ENCODE measurements around the gene SV2C.

Gene SV2C

DNA sequence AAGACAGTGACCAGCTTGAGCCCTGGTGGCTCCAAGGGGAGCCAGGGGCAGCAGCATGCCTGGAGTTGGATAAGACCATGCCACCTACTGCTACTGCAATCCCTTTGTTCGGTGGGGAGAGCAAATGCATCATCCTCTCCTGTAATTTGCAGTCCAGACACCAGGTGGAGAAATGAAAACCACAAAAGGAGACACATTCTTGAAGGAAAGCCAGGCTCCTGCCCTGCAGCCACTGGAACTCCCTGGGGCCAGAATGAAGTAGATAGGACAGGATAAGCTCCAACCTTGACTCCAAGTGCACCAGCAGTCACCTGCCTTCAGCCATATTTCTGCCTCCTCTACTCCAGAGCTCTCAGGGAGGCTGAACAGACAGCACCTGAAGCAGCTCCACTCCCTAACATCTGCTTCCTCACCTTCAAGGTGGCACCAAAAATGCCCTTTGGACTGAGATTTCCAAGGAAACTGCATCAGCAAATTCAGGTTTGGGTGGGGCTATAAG is 254.8 kb downstream of the SV2C start:
- Histone ChIP-seq H3K9me3 (ENCODE audit: control insufficient read depth in 5 of 5, low read length in 5 of 5) (no peaks in the 10 kb centered on the region), H3K27ac (ENCODE audit: low read depth, low read length) (no peak overlapping the region), H3K4me3 (ENCODE audit: low read depth in 1 of 5, low read length in 5 of 5) (no peak overlapping the region), H3K27me3 (ENCODE audit: control insufficient read depth in 5 of 5, insufficient read depth in 4 of 5, low read length in 5 of 5) (no peaks in the 10 kb centered on the region), H3K9ac (ENCODE audit: low read length in 5 of 5) (no peak overlapping the region), H3K36me3 (ENCODE audit: control insufficient read depth in 5 of 5, insufficient read depth in 5 of 5, low read length in 5 of 5) (no peaks in the 10 kb centered on the region), H3K4me1 (ENCODE audit: control insufficient read depth in 5 of 5, insufficient read depth in 5 of 5, low read length in 5 of 5) (peaks cover 0 to 24% (median 4%) of the 10 kb centered on the region in 5 donors)

DNA sequence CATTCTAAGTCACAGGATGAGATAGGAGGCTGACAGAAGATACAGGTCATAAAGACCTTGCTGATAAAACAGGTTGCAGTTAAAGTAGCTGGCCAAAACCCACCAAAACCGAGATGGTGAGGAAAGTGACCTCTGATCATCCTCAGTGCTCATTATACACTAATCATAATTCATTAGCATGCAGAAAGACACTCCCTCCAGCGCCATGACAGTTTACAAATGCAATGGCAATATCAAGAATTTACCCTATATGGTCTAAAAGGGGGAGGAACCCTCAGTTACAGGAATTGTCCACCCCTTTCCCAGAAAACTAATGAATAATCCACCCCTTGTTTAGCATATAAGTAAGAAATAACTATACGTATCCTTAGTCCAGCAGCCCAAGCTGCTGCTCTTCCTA is 256.7 kb downstream of the SV2C start:
- Histone ChIP-seq H3K27ac (ENCODE audit: low read depth, low read length) (no peak overlapping the region), H3K4me1 (ENCODE audit: control insufficient read depth in 5 of 5, insufficient read depth in 5 of 5, low read length in 5 of 5) (peaks cover 0 to 17% (median 4%) of the 10 kb centered on the region in 5 donors), H3K36me3 (ENCODE audit: control insufficient read depth in 5 of 5, insufficient read depth in 5 of 5, low read length in 5 of 5) (no peaks in the 10 kb centered on the region)

DNA sequence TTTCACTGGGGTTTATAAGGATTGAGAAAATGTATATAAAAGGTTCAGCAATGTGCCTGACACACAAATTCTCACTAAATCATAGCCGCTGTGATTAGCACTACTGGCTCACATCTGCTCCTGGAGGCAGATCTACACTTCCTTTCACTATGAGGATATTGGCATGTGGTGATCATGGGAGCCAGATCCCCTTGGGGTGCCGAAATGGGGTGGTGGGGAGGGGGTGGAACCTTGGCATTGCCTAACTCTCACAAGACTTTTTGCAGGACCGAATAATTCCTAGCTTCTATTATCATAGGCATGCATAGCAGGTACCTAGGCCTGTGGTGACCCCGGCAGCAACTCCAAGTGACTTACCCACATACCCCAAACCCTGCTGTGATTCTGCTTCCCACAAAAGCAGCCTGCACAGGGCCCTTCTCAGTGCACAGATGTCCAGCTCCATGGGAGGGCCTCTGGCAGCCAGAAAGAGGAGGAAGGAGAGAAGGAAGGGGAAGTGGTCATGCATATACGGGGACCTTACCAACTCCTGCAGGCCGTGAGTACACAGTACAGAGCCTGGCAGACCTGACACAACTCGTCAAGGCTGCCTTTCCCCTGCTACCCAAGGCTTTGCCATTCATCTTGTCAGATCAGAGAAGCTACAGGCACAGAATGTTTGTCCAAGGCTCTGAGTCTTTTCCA is 258.6 kb downstream of the SV2C start:
- Histone ChIP-seq H3K4me3 (ENCODE audit: low read depth in 1 of 5, low read length in 5 of 5) (no peak overlapping the region), H3K27me3 (ENCODE audit: control insufficient read depth in 5 of 5, insufficient read depth in 4 of 5, low read length in 5 of 5) (no peaks in the 10 kb centered on the region), H3K4me1 (ENCODE audit: control insufficient read depth in 5 of 5, insufficient read depth in 5 of 5, low read length in 5 of 5) (peaks cover 0 to 17% (median 4%) of the 10 kb centered on the region in 5 donors), H3K9me3 (ENCODE audit: control insufficient read depth in 5 of 5, low read length in 5 of 5) (peaks cover 0 to 4% (median 0%) of the 10 kb centered on the region in 5 donors), H3K27ac (ENCODE audit: low read depth, low read length) (no peak overlapping the region), H3K36me3 (ENCODE audit: control insufficient read depth in 5 of 5, insufficient read depth in 5 of 5, low read length in 5 of 5) (no peaks in the 10 kb centered on the region), H3K9ac (ENCODE audit: low read length in 5 of 5) (no peak overlapping the region)

More for the DNA sequence above, 256.7 kb downstream of the SV2C start:
- Histone ChIP-seq H3K4me3 (ENCODE audit: low read depth in 1 of 5, low read length in 5 of 5) (no peak overlapping the region), H3K9ac (ENCODE audit: low read length in 5 of 5) (no peak overlapping the region), H3K9me3 (ENCODE audit: control insufficient read depth in 5 of 5, low read length in 5 of 5) (peaks cover 0 to 1% (median 0%) of the 10 kb centered on the region in 5 donors), H3K27me3 (ENCODE audit: control insufficient read depth in 5 of 5, insufficient read depth in 4 of 5, low read length in 5 of 5) (no peaks in the 10 kb centered on the region)

DNA sequence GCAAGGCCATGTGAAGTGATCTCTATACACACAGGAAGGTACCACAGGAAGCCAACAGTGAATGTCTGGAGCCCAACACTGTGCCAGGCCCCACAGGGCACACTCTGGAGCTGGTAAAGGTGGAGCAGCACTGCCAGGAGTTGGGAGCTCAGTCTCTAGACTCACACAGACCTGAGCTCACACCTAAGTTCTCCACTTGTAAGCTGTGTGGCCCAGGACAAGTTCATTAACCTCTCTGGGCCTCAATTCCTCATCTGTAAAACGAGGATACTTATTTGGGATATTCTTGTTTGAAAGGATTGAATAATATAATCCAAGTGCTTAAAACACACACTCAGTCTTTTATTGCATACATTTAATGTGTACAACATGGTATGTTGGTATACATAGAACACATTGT is 259.3 kb downstream of the SV2C start:
- no peak overlapping the region for H3K9ac ChIP-seq (ENCODE audit: low read length in 5 of 5)
- H3K27ac ChIP-seq (ENCODE audit: low read depth, low read length) = no peak overlapping the region
- no peaks in the 10 kb centered on the region for H3K27me3 ChIP-seq (ENCODE audit: control insufficient read depth in 5 of 5, insufficient read depth in 4 of 5, low read length in 5 of 5)
- H3K4me1 ChIP-seq (ENCODE audit: control insufficient read depth in 5 of 5, insufficient read depth in 5 of 5, low read length in 5 of 5) = peaks cover 0 to 14% (median 4%) of the 10 kb centered on the region in 5 donors
- peaks cover 0 to 4% (median 0%) of the 10 kb centered on the region in 5 donors for H3K9me3 ChIP-seq (ENCODE audit: control insufficient read depth in 5 of 5, low read length in 5 of 5)
- H3K36me3 ChIP-seq (ENCODE audit: control insufficient read depth in 5 of 5, insufficient read depth in 5 of 5, low read length in 5 of 5) = no peaks in the 10 kb centered on the region
- no peak overlapping the region for H3K4me3 ChIP-seq (ENCODE audit: low read depth in 1 of 5, low read length in 5 of 5)

DNA sequence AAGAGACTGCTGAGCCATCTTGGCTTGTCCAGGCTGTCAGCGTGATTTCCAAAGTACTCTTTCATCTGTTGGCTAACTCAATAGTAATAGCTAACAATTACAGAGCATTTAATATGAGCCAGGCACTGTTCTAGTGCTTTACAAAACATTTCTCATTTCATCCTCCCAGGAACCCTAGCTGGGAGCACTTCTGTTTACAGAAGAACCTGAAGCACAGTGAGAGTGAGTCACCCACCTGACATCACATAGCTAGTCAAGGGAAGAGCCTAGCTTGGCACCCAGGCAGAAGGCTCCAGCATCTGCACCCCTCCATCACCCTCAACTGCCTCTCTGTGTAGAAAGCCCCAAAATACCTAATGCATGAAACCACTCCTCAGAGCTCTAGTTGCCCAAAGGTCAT is 262.4 kb downstream of the SV2C start:
- Histone ChIP-seq H3K9ac (ENCODE audit: low read length in 5 of 5) (no peak overlapping the region), H3K4me1 (ENCODE audit: control insufficient read depth in 5 of 5, insufficient read depth in 5 of 5, low read length in 5 of 5) (peaks cover 0 to 6% (median 0%) of the 10 kb centered on the region in 5 donors), H3K4me3 (ENCODE audit: low read depth in 1 of 5, low read length in 5 of 5) (no peak overlapping the region), H3K36me3 (ENCODE audit: control insufficient read depth in 5 of 5, insufficient read depth in 5 of 5, low read length in 5 of 5) (no peaks in the 10 kb centered on the region), H3K27me3 (ENCODE audit: control insufficient read depth in 5 of 5, insufficient read depth in 4 of 5, low read length in 5 of 5) (no peaks in the 10 kb centered on the region), H3K27ac (ENCODE audit: low read depth, low read length) (no peak overlapping the region), H3K9me3 (ENCODE audit: control insufficient read depth in 5 of 5, low read length in 5 of 5) (peaks cover 0 to 4% (median 0%) of the 10 kb centered on the region in 5 donors)

DNA sequence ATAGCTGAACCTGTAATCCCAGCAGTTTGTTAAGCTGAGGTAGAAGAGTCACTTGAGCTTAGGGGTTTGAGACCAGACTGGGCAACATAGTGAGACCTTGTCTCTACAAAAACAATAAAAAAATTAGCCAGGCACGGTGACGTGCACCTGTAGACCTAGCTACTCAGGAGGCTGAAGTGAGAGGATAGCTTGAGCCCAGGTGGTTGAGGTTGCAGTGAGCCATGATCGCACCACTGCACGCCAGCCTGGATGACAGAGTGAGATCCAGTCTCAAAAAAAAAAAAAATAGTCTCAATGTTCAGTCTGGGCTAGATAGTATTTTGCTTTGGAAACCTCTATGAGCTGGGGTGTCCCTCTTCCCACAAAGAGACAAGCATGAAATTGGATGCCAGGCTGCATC is 268.0 kb downstream of the SV2C start:
- H3K4me1 ChIP-seq (ENCODE audit: control insufficient read depth in 5 of 5, insufficient read depth in 5 of 5, low read length in 5 of 5) = no peaks in the 10 kb centered on the region
- H3K9ac ChIP-seq (ENCODE audit: low read length in 5 of 5) = no peak overlapping the region
- no peaks in the 10 kb centered on the region for H3K9me3 ChIP-seq (ENCODE audit: control insufficient read depth in 5 of 5, low read length in 5 of 5)
- H3K27me3 ChIP-seq (ENCODE audit: control insufficient read depth in 5 of 5, insufficient read depth in 4 of 5, low read length in 5 of 5) = no peaks in the 10 kb centered on the region
- no peaks in the 10 kb centered on the region for H3K36me3 ChIP-seq (ENCODE audit: control insufficient read depth in 5 of 5, insufficient read depth in 5 of 5, low read length in 5 of 5)
- H3K4me3 ChIP-seq (ENCODE audit: low read depth in 1 of 5, low read length in 5 of 5) = no peak overlapping the region
- no peak overlapping the region for H3K27ac ChIP-seq (ENCODE audit: low read depth, low read length)

DNA sequence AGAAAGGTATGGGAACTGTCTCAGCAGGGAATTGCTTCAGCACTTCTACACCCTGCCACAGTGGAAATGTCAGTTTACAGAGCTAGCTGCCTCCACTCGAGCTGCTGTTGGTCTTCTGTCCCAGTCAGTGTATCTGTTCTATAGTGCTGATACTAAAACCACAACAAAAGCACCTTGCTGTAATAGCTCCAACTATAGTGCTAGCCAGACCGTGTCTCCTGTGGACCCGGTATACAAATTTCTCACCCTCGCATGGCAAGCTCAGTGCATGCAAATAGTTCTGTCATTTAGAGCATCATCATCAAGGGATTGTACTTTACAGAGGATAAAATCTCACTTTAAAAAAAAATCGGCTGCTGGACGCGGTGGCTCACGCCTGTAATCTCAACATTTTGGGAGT is 268.4 kb downstream of the SV2C start:
- Histone ChIP-seq H3K27me3 (ENCODE audit: control insufficient read depth in 5 of 5, insufficient read depth in 4 of 5, low read length in 5 of 5) (no peaks in the 10 kb centered on the region), H3K9ac (ENCODE audit: low read length in 5 of 5) (no peak overlapping the region), H3K9me3 (ENCODE audit: control insufficient read depth in 5 of 5, low read length in 5 of 5) (no peaks in the 10 kb centered on the region), H3K4me3 (ENCODE audit: low read depth in 1 of 5, low read length in 5 of 5) (no peak overlapping the region), H3K36me3 (ENCODE audit: control insufficient read depth in 5 of 5, insufficient read depth in 5 of 5, low read length in 5 of 5) (no peaks in the 10 kb centered on the region), H3K4me1 (ENCODE audit: control insufficient read depth in 5 of 5, insufficient read depth in 5 of 5, low read length in 5 of 5) (no peaks in the 10 kb centered on the region), H3K27ac (ENCODE audit: low read depth, low read length) (no peak overlapping the region)

DNA sequence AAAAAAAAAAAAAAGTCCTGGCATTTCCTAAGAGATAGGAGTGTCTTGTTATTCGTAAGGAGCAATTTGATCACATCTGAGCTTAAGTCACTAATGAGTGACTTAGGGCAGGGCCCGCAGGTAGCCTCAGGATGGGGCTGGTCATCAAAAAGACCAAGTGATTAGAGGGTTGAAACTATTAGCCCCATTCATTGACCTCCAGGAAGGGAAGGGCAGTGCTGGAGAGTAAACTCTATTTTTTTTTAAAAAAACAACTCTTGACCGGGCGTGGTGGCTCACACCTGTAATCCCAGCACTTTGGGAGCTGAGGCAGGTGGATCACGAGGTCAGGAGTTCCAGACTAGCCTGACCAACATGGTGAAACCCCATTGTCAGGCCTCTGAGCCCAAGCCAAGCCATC is 273.7 kb downstream of the SV2C start:
- no peaks in the 10 kb centered on the region for H3K4me1 ChIP-seq (ENCODE audit: control insufficient read depth in 5 of 5, insufficient read depth in 5 of 5, low read length in 5 of 5)
- H3K27me3 ChIP-seq (ENCODE audit: control insufficient read depth in 5 of 5, insufficient read depth in 4 of 5, low read length in 5 of 5) = no peaks in the 10 kb centered on the region
- no peak overlapping the region for H3K4me3 ChIP-seq (ENCODE audit: low read depth in 1 of 5, low read length in 5 of 5)
- no peaks in the 10 kb centered on the region for H3K9me3 ChIP-seq (ENCODE audit: control insufficient read depth in 5 of 5, low read length in 5 of 5)
- H3K36me3 ChIP-seq (ENCODE audit: control insufficient read depth in 5 of 5, insufficient read depth in 5 of 5, low read length in 5 of 5) = no peaks in the 10 kb centered on the region
- H3K9ac ChIP-seq (ENCODE audit: low read length in 5 of 5) = no peak overlapping the region
- H3K27ac ChIP-seq (ENCODE audit: low read depth, low read length) = no peak overlapping the region

DNA sequence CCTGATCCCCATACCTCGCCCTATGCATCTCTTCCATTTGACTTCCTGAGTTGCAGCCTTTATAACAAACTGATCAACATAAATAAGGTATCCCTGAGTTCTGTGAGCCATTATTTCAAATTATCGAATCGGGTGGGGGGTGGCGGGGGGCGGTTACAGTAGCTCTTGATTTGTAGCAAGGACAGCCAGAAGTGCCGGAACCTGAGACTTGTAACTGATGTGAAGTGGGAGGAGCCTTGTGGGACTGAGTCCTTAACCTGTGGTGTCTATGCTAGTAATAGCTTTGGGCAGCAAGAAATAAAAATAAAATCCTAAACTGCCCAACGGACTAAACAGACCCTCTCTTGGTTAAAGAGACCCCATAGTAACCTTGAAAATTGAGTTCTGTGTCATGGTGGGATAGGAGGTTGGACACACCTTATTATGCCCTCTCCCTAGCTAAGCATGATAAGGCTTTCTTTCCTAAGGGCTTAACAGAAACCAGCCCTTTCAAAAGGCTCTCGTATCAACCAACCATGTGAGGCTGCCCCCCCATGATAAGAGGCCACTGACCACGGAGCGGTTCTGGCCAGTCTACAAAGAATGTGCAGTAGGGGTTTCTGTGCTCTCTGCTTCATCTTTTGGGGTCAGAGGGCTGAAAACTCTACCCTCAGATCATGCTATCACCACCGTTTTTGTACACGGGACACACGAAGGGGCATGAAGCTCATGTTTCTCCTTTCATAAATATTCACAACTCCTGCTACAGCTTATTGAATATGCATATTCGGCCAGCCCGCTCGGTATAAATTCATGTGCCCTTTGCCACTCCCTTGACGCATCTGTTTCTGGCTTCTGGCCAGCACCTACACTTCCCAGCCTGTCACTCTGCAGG is 280.4 kb downstream of the SV2C start:
- Histone ChIP-seq H3K27me3 (ENCODE audit: control insufficient read depth in 5 of 5, insufficient read depth in 4 of 5, low read length in 5 of 5) (no peaks in the 10 kb centered on the region), H3K4me1 (ENCODE audit: control insufficient read depth in 5 of 5, insufficient read depth in 5 of 5, low read length in 5 of 5) (no peaks in the 10 kb centered on the region), H3K4me3 (ENCODE audit: low read depth in 1 of 5, low read length in 5 of 5) (no peak overlapping the region), H3K9ac (ENCODE audit: low read length in 5 of 5) (no peak overlapping the region), H3K27ac (ENCODE audit: low read depth, low read length) (no peak overlapping the region), H3K9me3 (ENCODE audit: control insufficient read depth in 5 of 5, low read length in 5 of 5) (no peaks in the 10 kb centered on the region), H3K36me3 (ENCODE audit: control insufficient read depth in 5 of 5, insufficient read depth in 5 of 5, low read length in 5 of 5) (no peaks in the 10 kb centered on the region)

DNA sequence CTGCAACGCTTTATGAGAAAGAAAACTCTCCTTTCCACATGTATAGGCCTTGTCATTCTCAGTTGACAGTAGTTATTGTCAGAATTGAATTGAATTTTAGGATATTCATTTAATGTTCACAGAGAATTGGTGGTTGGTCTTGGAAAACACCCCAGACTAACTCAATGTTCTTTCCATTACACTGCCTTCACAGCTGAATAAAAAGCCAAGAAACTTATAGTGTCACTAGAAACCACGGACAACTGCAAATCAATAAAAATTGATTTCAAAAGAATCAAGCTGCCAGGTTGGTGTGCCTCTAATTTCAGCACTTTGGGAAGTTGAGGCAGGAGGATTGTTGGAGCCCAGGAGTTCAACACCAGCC is 281.0 kb downstream of the SV2C start:
- no peaks in the 10 kb centered on the region for H3K36me3 ChIP-seq (ENCODE audit: control insufficient read depth in 5 of 5, insufficient read depth in 5 of 5, low read length in 5 of 5)
- no peaks in the 10 kb centered on the region for H3K9me3 ChIP-seq (ENCODE audit: control insufficient read depth in 5 of 5, low read length in 5 of 5)
- H3K9ac ChIP-seq (ENCODE audit: low read length in 5 of 5) = no peak overlapping the region
- no peaks in the 10 kb centered on the region for H3K4me1 ChIP-seq (ENCODE audit: control insufficient read depth in 5 of 5, insufficient read depth in 5 of 5, low read length in 5 of 5)
- H3K4me3 ChIP-seq (ENCODE audit: low read depth in 1 of 5, low read length in 5 of 5) = no peak overlapping the region
- H3K27ac ChIP-seq (ENCODE audit: low read depth, low read length) = no peak overlapping the region
- H3K27me3 ChIP-seq (ENCODE audit: control insufficient read depth in 5 of 5, insufficient read depth in 4 of 5, low read length in 5 of 5) = no peaks in the 10 kb centered on the region
